GM12878 (cell line): ENCODE results near the gene CLASP1.

Experiments used
- CBX5 ChIP-seq: sonication (generic); IDR thresholded peaks from 2 replicates; pipeline ENCODE4 v1.6.1; 2016; ENCODE audit warnings: low read depth, moderate library complexity, mild to moderate bottlenecking, inconsistent platforms
- CEBPB ChIP-seq, 2 experiments: fragments of 150-350 bp in 1 of 2; IDR thresholded peaks; 2 replicates each; pipeline ENCODE4 v1.6.1; 2012 to 2014; ENCODE audit warnings: low read depth in 2 of 2, low read length in 2 of 2, borderline replicate concordance in 1 of 2, inconsistent platforms in 1 of 2
- CREB1 ChIP-seq: IDR thresholded peaks from 2 replicates; pipeline ENCODE4 v1.6.1; 2012; ENCODE audit warnings: low read depth, mild to moderate bottlenecking, inconsistent platforms
- CTCF ChIP-seq, 3 experiments: IDR thresholded peaks in 2 of 3; conservative IDR thresholded peaks in 1 of 3; 2 replicates each; pipeline ENCODE4 v1.5.1; 2011; ENCODE audit warnings: low read depth in 3 of 3, low read length in 3 of 3, mild to moderate bottlenecking in 3 of 3, control low read depth in 2 of 3, moderate library complexity in 2 of 3, inconsistent platforms in 1 of 3, mixed read lengths in 1 of 3; ENCODE audit not compliant: control insufficient read depth in 2 of 3, insufficient read depth in 1 of 3; ENCODE audit errors: extremely low read depth in 1 of 3
- CUX1 ChIP-seq: IDR thresholded peaks from 2 replicates; pipeline ENCODE4 v1.6.1; 2012; ENCODE audit warnings: improper control_type of control experiment, low read depth, low read length; ENCODE audit not compliant: insufficient replicate concordance
- E2F4 ChIP-seq: IDR thresholded peaks from 2 replicates; pipeline ENCODE4 v1.6.1; 2012; ENCODE audit warnings: low read depth, low read length, improper control_type of control experiment
- EED ChIP-seq: sonication (generic); IDR thresholded peaks from 2 replicates; pipeline ENCODE4 v1.6.1; 2016; ENCODE audit warnings: antibody characterized with exemption, low read depth
- EZH2 ChIP-seq: IDR thresholded peaks from 2 replicates; pipeline ENCODE4 v1.6.1; 2012; ENCODE audit warnings: low read depth, mild to moderate bottlenecking, control low read depth, inconsistent platforms, low read length, borderline replicate concordance; ENCODE audit not compliant: control insufficient read depth
- FOS ChIP-seq: IDR thresholded peaks from 3 replicates; pipeline ENCODE4 v1.6.1; 2011; ENCODE audit warnings: borderline replicate concordance; ENCODE audit not compliant: insufficient read length; ENCODE audit errors: extremely low read depth
- MYB ChIP-seq: fragments of 150-350 bp; IDR thresholded peaks from 2 replicates; pipeline ENCODE4 v1.6.1; 2014; ENCODE audit warnings: mild to moderate bottlenecking, low read depth, low read length, borderline replicate concordance
- PKNOX1 ChIP-seq: fragments of 450-650 bp; IDR thresholded peaks from 2 replicates; pipeline ENCODE4 v1.6.1; 2016; ENCODE audit warnings: mild to moderate bottlenecking
- POLR2A ChIP-seq: IDR thresholded peaks from 2 replicates; pipeline ENCODE4 v1.6.1; 2011; ENCODE audit warnings: low read depth, mild to moderate bottlenecking, low read length
- ZBTB4 ChIP-seq: fragments of 450-650 bp; formaldehyde crosslinking; IDR thresholded peaks from 2 replicates; pipeline ENCODE4 v1.4.0; 2022; ENCODE audit warnings: mild to moderate bottlenecking, moderate library complexity

- TF ChIP-seq ZBTB4 (CRISPR knock-in tag) (no peak), CUX1 (no peak), CTCF (IDR thresholded peaks at IDR 0.05 in 2 of 3, conservative IDR thresholded peaks at IDR 0.05 in 1 of 3; ENCODE audit: control insufficient read depth in 2 of 3, extremely low read depth in 1 of 3, insufficient read depth in 1 of 3, low read depth in 3 of 3, low read length in 3 of 3) (no peak), MYB (no peak), CREB1 (no peak), CBX5 (no peak), FOS (no peak), PKNOX1 (peak; percentile 95), POLR2A (no peak), EZH2 (no peak), E2F4 (no peak), EED (no peak), CEBPB (IDR thresholded peaks at IDR 0.05; ENCODE audit: borderline replicate concordance in 1 of 2, low read depth in 2 of 2, low read length in 2 of 2) (no peak)
These were observed 315.3 kb downstream of the CLASP1 start for GRCh38 chr2:121333834-121334558.
